CD4-positive, alpha-beta T cell treated with Interferon gamma for 1 hour (primary cell): ENCODE data around the gene CORO7.
"Not testable (repeated sequence)": the region's sequence is repeated elsewhere in the genome, so short reads cannot be mapped to it uniquely, and the experiment has no call there.

ENCODE experiments used
- DNase-seq: peaks from one replicate; pipeline ENCODE4 v3.0.0-alpha.2; 2020

CORO7 gene

GRCh38 chr16:4401510-4401909 is 14.9 kb downstream of the CORO7 start:
- no peak for DNase-seq

GRCh38 chr16:4401094-4401501 is 15.3 kb downstream of the CORO7 start:
- no peak for DNase-seq

GRCh38 chr16:4399001-4399730 is 17.2 kb downstream of the CORO7 start:
- DNase-seq = no peak

GRCh38 chr16:4395055-4395726 is 21.2 kb downstream of the CORO7 start:
- DNase-seq = no peak

GRCh38 chr16:4393850-4394249 is 22.5 kb downstream of the CORO7 start:
- not testable (repeated sequence) for DNase-seq

GRCh38 chr16:4393240-4393600 is 23.2 kb downstream of the CORO7 start:
- DNase-seq = no peak

- no peak for DNase-seq
Observed at GRCh38 chr16:4392382-4393239, 23.8 kb downstream of the CORO7 start.

GRCh38 chr16:4391631-4392381 is 24.6 kb downstream of the CORO7 start:
- DNase-seq = no peak

GRCh38 chr16:4390266-4391260 is 25.8 kb downstream of the CORO7 start:
- no peak for DNase-seq

GRCh38 chr16:4389051-4389955 is 27.1 kb downstream of the CORO7 start:
- DNase-seq = no peak

GRCh38 chr16:4388271-4389021 is 27.9 kb downstream of the CORO7 start:
- no peak for DNase-seq

GRCh38 chr16:4387781-4388180 is 28.6 kb downstream of the CORO7 start:
- DNase-seq = no peak

- no peak for DNase-seq
Observed at GRCh38 chr16:4386951-4387565, 29.3 kb downstream of the CORO7 start.

GRCh38 chr16:4386451-4386805 is 30.0 kb downstream of the CORO7 start:
- DNase-seq = no peak

GRCh38 chr16:4385789-4386450 is 30.5 kb downstream of the CORO7 start:
- no peak for DNase-seq

GRCh38 chr16:4385066-4385788 is 31.2 kb downstream of the CORO7 start:
- no peak for DNase-seq

- no peak for DNase-seq
Observed at GRCh38 chr16:4384509-4384942, 31.9 kb downstream of the CORO7 start.
